ENCODE results near the gene PATL1.
"Not testable (repeated sequence)": the region's sequence is repeated elsewhere in the genome, so short reads cannot be mapped to it uniquely, and the experiment has no call there.

PATL1 gene

DNA sequence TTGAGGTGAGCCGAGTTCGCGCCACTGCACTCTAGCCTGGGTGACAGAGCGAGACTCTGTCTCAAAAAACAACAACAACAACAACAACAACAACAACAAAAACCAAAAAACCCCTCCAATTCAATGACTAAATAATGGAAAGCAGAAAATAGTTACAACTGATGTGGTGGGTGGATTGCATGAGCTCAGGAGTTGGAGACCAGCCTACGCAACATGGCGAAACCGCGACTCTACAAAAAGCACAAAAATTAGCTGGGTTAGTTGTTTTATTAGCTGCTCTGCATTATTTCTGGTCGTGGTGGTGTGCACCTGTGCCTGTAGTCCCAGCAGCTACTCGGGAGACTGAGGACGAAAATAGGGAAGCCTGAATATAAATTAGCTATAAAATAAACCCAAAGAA is 2.6 kb upstream of the PATL1 start:
- DNase-seq: no peak

DNA sequence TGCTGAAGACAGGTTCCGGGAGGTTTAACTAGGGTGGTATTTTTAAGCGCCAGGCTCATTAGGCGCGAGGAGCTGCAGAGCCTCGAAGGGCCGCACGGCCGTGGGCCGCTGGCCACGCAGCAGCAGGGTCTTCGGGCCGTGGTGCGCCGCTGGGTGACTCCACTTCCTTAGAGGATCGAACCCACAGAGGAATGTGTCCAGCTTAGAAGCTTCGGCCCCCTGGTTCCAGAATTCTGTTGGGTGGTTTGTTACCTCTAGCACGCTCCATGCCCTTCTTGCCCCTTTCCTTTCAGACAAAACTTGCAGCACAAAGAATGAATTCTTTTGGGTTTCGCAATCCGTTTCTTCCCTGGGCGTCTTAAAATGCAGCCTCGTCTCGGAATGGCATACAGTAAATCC is 773 bp upstream of the PATL1 start:
- no peak for DNase-seq

DNA sequence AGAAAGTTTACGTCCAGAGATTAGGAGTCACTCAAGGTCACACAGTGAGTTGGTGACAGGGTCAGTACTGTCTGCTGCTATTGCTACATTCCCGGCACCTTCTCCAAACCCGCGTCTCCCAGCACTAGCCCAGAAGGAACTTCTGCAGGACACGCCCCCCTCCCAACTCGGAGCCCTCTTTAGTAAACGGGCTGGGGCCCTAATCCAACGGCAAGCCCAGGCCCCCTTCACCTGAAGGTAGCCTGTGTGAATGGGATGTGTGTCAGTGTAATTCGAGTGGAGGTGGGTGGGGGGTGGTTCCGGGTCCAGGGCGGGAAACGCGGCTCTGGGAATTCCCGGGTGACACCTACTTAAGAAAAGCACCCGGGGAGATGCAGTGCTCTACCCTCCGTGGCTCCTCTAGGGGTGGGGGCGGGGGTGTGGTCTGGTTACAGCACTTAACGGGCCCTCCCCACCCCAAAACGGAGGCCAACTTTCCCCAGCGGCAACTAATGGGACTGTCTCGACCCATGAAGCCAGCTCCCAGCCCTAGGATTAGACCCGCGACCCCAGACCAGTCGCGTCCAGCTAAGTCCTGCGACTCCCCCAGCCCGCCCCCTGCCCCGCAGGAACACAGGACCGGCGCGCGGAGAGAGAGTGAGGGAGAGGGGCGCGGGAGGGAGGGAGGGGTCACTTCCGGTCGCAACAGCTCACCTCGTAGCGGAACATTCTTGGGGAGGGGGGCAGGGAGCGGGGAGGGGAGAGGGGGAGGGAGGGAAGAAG is 468 bp downstream of the PATL1 start:
- DNase-seq: no peak

DNA sequence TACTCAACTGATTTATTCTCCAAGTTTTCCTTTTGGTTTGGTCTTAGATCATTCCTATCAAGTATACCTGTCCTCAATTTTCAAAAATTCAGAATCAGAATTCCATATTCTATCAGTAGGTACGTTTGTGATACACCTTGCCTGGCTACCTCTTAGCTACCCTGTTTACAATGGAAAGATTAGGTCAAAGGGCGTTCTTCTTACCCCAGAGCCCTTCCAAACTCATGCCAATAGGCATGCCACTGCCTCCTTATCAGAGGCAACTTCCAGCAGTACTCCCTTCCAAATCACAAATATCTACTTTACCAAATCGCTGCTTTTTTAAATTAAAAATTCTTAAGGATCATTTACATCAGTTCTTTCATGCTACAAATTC is 1.0 kb downstream of the PATL1 start:
- no peak for DNase-seq

DNA sequence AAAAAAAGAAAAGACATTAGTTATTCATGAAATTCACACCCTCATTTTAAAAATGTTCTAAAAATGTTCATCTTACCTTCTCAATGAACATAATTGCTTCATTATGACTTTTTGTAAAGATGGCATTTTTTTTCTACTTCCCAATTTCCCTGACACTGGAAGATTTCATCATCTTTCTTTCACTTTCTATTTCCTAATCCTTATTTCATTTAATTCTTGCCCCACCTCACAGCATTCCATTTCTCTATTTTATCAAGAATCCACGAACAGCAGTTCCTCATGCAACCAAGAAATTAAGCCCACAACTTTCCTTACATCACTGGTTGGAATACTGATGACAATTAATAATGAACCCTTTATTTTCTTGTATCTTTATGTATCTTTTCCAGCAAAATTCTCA is 1.9 kb downstream of the PATL1 start:
- DNase-seq: no peak

DNA sequence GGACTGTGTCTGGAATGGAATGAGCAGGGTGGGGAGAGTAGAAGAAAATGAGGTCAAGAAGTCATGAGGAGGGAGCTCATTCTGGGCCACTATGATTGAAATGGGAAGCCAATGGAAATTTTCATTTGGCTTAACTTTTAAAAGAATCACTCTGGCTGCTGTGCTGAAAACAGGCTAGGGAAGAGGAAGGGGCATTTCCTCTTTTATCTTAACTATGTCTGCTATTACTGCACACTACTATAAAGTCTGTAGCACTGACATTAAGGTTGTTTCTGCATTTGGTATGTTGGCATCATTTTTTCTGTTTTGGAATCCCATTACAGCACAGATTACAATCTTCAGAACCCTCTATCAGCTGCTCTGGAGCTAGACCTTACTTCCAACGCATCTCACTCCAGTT is 8.2 kb downstream of the PATL1 start:
- DNase-seq: no peak

DNA sequence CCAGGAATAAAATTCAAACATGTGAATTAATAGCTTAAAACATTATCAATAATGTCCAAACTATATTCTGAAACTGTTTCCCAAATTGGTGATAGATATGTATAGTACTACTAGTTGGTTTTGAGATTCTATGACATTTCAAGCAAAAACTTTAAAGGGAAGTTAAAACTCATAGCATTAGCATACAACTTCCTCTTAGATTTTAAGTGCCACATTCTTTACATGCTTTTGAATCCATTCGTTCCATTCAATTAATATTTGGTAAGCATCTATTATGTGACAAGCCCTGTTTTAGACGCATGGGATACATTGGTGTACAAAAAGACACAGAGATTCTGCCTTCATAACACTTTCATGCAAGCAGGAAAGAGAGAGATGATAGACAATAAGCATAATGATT is 8.9 kb downstream of the PATL1 start:
- no peak for DNase-seq

DNA sequence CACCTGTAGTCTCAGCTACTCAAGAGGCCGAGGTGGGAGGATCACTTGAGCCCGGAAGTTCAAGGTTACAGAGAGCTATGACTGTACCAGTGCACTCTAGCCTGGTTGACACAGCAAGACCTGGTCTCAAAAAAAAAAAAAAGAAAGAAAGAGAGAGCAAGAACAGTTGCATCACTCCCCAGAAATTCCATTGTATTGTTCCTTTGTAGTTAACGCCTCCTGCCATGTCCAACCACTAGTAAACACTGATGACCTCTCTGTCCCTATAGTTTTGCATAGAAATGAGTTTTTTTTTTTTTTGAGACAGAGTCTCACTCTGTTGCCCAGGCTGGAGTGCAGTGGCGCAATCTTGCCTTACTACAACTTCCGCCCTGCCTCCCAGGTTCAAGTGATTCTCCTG is 10.8 kb downstream of the PATL1 start:
- no peak for DNase-seq

DNA sequence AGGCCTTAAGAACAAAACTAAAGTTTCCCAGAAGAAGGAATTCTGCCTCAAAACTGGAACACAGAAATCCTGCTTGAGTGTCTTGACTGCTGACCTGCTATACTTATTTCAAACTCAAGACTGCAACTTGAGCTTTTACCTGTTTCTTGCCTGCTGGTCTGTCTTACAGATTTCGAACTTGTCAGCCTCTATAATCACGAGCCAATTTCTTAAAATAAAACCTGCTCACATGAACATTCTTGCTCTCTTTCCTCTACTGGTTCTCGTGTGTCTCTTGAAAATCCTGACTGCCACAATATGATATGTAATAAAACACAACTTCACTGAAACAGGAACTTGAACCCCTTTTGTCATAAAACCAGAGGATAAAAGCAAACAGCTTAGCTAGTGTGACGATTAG is 13.9 kb downstream of the PATL1 start:
- DNase-seq: no peak

DNA sequence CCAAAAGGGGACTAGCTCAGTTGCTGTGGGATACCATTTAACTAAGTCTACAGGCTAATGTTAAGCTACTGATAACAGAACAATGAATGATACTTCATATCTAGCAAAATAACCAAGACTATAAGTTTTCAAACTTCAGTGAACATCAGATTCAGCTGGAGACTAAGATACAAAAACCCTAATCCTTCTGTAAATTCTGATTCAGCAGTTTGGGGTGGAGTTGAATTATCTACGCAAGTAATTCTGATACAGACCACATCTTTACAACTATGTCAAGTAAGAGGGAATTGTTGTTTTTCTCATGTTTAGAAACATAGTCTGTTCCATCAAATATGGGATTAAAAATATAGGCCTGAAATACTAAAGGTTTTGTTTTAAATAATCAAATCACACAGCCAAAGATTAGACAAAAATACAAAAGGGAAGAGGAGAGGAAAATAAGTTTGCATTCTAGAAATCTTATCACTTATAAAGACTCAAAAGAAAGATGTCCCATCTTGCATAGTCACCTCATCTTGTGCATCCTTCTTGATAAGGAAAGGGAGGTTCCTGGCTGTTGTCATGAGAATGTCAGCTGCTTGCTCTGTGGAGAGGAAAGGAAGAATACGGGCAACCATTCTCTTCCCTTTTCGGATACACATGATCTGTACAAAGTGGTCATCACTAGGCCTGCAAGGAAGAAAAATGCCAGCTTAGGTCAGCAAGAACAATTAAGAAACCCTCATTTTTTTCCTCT is 21.4 kb downstream of the PATL1 start:
- DNase-seq: no peak

DNA sequence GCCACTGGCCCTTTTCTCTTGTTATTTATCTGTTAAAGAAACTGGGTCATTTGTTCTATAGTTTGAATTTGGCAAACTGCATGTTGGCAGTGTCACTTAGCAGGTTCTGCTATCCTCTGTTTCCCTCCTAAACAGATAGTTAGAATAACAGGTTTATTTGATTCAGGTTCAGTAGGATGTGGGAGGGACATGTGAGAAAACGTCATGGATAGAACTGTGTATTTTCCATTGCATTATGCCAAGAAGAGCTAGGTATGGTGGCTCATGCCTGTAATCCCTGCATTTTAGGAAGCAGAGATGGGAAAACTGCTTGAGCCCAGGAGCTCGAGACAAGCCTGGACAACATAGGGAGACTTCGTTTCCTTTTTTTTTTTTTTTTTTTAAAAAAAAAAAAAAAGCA is 24.3 kb downstream of the PATL1 start:
- DNase-seq: no peak

DNA sequence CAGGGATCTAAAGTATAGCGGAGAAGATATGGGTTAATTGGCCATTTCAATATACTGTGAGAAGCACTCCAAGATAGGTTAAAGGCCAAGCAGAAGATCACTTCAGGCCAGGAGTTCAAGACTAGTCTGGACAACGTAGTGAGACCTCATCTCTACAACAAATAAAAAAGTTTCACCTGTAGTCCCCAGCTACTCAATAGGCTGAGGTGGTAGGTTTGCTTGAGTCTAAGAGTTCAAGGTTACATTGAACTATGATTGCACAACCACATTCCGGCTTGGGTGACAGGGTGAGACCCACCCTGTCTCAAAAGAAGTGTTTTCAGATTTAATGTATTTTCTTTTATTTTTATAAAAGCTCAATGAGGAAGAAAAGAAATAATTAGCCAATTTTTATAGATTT is 25.4 kb downstream of the PATL1 start:
- no peak for DNase-seq

DNA sequence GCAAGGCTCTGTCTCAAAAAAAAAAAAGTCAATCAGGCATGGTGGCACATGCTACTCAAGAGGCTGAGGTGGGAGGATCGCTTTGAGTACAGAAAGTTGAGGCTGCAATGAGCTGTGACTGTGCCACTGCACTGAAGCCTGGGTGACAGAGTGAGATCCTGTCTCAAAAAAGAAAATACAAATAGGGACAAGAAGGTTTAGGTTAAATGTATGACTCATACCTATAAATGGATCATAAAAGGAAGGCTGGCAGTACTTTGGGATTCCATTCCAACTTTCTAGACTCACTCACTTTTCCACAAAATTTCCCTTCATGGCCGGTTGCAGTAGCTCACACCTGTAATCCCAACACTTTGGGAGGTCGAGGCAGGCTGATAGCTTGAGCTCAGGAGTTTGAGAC is 27.7 kb downstream of the PATL1 start:
- no peak for DNase-seq

DNA sequence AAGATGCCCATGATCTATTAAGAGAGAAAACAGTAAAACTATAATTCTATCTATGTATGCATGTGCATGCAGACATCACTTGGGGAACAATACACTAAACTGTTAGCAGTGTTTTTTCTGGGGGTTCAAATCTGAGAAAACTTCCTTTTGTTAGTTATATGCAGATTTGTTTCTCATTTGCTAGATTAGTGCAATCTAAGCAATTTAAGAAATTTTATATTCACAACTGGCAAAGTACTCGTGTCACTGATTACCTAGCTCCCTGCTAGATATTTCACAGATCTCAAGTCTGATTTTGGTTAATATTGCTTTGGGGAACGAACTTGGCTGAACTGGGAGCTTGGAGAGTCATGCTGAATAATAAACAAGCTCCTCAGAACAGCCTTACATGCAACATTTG is 38.3 kb downstream of the PATL1 start:
- DNase-seq: no peak

DNA sequence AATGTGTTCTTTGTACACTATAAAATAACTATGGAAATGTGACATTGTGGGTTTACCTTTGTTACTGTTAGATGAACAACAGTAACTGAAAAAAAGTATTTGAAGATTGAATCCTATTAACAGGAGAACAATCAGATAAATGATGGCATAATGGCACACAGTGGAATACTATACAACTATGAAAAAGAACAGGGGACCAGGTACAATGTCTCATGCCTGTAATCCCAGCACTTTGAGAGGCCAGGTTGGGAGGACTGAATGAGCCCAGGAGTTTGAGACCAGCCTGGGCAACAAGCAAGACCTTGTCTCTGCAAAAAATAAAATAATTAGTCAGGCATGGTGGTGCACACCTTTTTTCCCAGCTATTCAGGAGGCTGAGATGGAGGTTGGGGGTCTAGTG is 38.8 kb downstream of the PATL1 start:
- DNase-seq: no peak

DNA sequence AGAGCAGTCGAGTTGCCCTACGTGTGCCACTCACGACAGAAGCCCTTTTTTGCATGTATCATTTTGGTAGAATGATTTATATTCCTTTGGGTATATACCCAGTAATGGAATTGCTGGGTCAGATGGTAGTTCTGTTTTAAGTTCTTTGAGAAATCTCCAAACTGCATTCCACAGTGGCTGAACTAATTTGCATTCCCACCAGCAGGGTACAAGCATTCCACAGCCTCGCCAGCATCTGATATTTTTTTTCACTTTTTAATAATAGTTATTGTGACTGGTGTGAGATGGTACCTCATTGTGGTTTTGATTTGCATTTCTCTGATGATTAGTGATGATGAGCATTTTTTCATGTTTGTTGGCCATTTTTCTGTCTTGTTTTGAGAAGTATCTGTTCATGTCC is 41.9 kb downstream of the PATL1 start:
- DNase-seq: not testable (repeated sequence)

DNA sequence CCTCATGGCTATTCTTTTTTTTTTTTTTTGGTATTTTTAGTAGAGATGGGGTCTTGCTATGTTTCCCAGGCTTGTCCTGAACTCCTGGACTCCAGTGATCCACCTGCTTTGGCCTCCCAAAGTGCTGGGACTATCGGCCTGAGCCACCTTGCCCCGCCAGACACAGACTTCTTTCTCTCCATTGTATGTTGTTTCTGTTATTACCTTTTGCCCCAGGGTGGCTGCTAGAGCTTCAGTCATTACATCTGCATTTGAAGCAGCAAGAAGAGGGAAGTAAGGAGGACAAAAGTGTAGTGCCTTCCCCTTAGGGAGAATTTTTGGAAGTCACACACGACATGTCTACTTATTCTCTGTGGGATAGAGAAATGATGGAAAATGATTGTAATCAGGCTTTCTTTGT is 43.1 kb downstream of the PATL1 start:
- DNase-seq: no peak

DNA sequence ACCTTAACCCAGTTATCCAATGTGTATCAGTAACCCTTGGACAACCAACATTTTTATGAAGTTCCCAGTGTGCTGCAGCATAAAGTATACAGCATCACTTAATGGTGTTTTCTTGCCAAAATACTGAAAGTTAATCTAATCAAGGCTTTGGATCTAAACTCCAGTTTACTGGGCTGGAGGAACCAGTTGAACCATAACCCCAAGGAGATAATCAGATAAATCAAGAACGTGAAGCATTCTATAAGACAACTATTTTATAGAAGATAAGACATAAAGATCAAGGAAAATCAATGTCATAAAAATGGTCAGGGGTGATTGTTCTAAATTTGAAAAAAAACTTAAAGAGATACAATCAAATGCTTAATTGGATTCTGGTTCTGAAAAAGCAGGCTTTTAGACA is 51.0 kb downstream of the PATL1 start:
- no peak for DNase-seq

DNA sequence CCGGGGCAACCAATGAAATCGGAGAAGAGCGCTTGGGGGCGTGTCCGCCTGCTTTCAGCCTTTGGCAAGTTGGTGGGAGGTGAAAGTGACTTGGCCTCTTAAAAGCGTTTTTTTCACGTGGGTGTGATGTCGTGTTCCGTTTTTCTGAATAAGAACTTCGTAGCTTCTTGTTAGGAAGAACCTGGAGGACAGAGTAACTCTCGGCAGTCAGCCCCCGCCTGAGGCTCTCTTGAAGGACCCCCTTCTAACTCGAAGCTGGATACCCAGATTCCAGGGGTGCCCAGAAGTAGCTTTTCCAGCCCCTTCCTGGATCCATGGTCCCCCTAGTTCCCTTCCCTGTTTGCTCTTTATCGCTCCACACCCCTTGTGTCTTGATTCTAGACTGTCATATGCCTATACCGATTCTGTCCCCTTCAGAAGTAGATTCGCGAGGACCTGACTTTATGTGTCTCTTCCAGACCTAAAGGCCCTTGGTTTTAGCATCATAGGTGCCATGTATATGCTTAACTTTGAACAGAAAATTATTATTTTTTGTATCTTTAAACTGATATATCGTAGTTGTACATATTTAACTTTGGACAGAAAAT is 52.3 kb downstream of the PATL1 start:
- no peak for DNase-seq

DNA sequence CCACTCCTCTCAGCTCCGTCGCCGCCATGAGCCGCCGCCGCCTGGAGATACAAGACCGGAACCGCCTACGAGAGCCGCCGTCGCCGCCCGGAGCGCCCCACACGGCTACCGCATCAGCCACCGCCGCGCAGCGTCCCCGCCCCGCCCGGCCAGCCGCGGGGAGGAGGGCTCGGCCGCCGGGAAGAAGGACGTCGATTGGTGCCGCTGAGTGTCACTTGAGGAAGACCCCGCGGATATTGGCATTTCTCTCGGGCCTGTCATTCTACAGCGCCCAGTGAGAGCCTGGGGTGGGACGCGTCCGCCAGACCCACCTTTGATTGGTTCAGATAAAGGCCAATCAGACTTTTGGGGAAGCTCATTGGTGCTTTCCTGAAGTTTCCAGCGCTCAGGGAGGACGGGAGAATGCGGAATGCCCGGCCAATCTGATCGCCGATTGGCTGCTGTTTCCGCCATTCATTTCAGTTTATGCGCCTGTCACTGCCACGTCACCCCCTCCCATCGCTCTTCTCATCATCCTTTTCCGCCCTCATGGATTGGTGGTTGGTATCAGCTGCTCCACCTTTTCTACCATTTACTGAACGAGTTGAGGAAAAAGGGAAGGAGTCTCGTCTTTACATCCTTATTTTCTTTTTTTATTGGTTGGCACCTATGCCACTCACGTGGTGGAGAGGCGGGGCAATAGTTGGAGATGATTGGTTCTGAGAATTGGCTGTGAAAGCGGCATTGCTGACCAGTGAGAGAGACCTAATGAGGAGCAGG is 53.0 kb downstream of the PATL1 start, which contains the start of gene OSBP:
Gene OSBP (minus strand): TSS at position 138 of the 759 bp plus-strand sequence. CDS start 110 bp downstream, at position 28.
- DNase-seq: peak; percentile 98

DNA sequence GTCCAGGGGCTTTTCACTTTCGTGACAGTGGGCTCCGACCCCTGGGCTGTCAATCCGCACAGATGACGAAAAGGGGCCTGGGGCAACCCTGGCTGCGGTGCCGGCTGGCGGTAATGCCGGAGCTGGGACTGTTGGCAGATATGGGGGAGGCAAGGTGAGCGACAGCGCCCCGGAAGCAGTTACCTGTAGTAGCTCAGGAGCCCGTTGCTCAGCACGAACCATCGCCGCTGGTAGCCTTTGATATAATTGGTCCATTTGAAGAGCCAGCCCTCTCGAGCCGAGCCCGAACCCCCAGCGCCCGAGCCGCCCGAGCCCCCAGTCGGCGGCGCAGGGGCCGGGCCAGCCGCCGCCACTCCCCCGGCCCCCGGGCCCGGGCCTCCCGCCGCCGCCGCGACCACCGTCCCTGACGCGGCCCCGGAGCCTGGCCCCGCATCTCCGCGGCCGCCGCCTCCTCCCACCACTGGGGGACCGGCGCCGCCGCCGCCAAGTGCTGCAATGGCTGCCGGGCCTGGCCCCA is 53.7 kb downstream of the PATL1 start:
- DNase-seq: no peak

DNA sequence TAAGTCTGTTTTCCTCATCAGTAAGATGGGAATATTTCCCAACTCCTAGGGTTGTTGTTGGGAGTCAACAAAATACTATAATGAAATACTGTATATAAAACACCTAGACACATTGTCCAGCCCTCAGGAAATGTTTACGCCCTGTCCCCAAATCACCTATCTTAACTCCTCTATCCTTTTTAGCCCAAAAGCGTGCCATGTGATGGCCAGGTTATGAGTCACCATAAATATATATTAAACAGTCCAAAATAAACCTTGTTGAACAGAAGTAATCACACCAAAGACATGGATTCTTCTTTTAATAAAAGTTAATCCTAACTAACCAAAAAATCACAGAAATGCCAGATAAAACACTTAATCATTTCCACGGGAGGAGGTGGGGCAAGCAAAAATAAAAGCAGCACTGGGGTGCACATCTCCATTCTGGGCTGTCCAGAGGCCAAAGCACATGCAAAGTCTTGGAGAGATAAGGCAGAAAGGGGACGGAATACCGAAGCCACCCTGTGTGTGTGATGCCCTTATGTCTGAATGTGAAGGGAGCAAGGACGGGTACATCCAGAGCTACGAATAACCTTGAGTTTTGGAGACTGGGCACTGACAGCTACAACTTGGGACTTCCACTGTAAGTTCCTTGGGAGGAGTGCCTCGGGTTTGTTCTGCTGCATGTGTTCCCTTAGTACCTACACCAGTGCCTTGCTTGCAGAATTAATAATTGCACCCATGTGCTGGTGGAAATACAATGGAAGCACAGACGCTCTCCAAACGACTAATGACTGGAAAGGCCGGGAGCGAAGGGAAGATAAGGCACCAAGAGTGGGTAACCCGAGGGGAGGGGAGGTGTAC is 54.3 kb downstream of the PATL1 start:
- DNase-seq: no peak
